SJSA1 (cell line): ENCODE measurements around the gene MMP15. TPM values are rescaled to one million over a fixed set of nuclear protein-coding genes. Genes with fewer than 3 reads are reported as not detected.

ENCODE experiments used
- DNase-seq, 2 experiments: peaks; one replicate each; pipeline ENCODE4 v3.0.0-alpha.2; 2015 to 2020; ENCODE audit warnings: low spot score in 2 of 2, low read depth in 1 of 2
- H3K27ac ChIP-seq: fragments of 250-450 bp; sonication (Bioruptor Pico); 2 replicates; pipeline ENCODE4 v1.5.1; 2020; ENCODE audit warnings: mild to moderate bottlenecking, moderate library complexity
- H3K27me3 ChIP-seq: fragments of 250-450 bp; sonication (Bioruptor Pico); replicated peaks from 2 replicates; pipeline ENCODE4 v1.5.1; 2020; ENCODE audit warnings: mild to moderate bottlenecking, moderate library complexity
- H3K36me3 ChIP-seq: fragments of 250-450 bp; sonication (Bioruptor Pico); 2 replicates; pipeline ENCODE4 v1.5.1; 2020; ENCODE audit warnings: mild to moderate bottlenecking
- H3K4me1 ChIP-seq: fragments of 250-450 bp; sonication (Bioruptor Pico); replicated peaks from 2 replicates; pipeline ENCODE4 v1.6.1; 2021; ENCODE audit warnings: mild to moderate bottlenecking
- H3K4me3 ChIP-seq: fragments of 250-450 bp; sonication (Bioruptor Pico); 2 replicates; pipeline ENCODE4 v1.5.1; 2020; ENCODE audit warnings: mild to moderate bottlenecking
- H3K9me3 ChIP-seq: fragments of 250-450 bp; sonication (Bioruptor Pico); replicated peaks from 2 replicates; pipeline ENCODE4 v1.5.1; 2020; ENCODE audit warnings: mild to moderate bottlenecking
- total RNA-seq: library from RNA; depleted of rRNA; stranded (reverse); fragments of >200 nt; shearing (Covaris generic); gene quantifications from 2 replicates; pipeline ENCODE4 v1.2.3, GENCODE V29; 2014

Gene MMP15
- total RNA-seq, 1 experiment from 2014 or later, result 1.9 TPM

DNA sequence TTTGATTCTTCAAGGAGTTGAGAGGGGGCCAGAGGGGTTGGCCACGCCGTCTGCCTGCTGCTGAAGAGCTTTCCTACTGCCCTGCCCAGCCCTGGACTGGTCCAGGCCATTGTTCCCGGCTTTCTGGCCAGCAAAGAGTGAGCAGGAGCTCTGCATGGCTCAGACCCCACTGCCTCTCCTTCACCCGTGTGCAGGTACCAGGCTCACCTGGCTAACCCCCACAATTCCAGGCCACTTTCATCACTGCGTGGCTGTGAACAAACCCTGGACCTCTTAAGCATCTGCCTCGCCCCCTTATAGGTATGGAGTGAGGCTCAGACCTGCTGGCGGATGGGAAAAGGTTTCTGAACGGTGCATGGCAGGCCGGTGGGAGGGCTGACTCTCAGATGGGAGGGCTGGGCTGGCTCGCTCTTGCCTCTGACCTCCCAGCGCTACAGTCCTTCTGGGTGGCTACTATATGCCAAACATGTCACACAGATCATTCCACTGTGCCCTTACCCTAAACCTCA lies 33.9 kb upstream of the MMP15 start:
- H3K36me3 ChIP-seq, result peaks cover 31% of the 10 kb centered on the region
- H3K4me1 ChIP-seq, result peaks cover 28% of the 10 kb centered on the region
- H3K27ac ChIP-seq, result no peak overlapping the region
- no peak for DNase-seq
- no peaks in the 10 kb centered on the region for H3K27me3 ChIP-seq
- H3K4me3 ChIP-seq, result no peak overlapping the region
- H3K9me3 ChIP-seq, result no peaks in the 10 kb centered on the region

DNA sequence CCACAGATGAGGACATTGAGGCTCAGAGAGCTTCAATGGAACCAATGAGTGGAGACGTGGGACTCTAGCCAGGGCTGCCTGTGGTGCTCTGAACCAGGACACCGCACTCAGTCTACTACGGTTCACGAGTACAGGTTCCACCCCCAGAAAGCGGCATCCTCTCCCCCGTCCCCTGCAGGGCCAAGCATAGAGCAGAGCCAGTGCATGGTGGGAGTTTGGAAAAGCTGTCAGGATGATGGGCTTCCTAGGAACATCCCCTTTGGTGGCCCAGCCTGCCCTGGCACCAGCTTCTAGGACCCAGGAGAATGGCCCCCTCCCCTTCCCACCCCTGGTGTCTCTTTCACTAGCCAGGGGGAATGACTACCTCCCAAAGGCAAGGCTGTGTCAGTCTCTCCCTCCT lies 33.5 kb upstream of the MMP15 start:
- H3K27me3 ChIP-seq, result no peaks in the 10 kb centered on the region
- H3K4me3 ChIP-seq, result no peak overlapping the region
- peaks cover 35% of the 10 kb centered on the region for H3K36me3 ChIP-seq
- H3K4me1 ChIP-seq, result peaks cover 28% of the 10 kb centered on the region
- H3K9me3 ChIP-seq, result no peaks in the 10 kb centered on the region
- no peak overlapping the region for H3K27ac ChIP-seq
- DNase-seq, result no peak

DNA sequence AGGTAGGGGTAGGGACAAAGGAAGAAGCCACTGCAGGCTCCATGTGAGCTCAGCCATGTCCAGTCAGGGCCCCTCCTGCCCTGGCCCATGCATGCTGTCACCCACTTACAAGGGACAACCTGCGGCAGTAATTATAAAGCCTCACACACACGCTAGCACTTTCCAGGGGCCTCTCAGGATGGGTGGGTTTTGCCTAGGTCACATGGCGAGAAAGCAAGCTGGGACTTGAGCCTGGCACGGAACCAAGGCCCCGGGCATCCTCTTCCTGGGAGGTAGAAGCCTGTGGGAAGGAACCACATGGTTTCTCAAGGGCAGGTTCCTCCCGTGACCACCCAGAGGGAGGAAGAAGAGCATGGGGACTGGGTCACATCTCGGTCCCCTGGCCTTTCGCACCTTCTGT lies 32.1 kb upstream of the MMP15 start:
- H3K36me3 ChIP-seq, result peaks cover 46% of the 10 kb centered on the region
- peak; percentile 73 for DNase-seq
- no peaks in the 10 kb centered on the region for H3K27me3 ChIP-seq
- H3K27ac ChIP-seq, result no peak overlapping the region
- no peaks in the 10 kb centered on the region for H3K9me3 ChIP-seq
- H3K4me3 ChIP-seq, result no peak overlapping the region
- peaks cover 28% of the 10 kb centered on the region for H3K4me1 ChIP-seq

DNA sequence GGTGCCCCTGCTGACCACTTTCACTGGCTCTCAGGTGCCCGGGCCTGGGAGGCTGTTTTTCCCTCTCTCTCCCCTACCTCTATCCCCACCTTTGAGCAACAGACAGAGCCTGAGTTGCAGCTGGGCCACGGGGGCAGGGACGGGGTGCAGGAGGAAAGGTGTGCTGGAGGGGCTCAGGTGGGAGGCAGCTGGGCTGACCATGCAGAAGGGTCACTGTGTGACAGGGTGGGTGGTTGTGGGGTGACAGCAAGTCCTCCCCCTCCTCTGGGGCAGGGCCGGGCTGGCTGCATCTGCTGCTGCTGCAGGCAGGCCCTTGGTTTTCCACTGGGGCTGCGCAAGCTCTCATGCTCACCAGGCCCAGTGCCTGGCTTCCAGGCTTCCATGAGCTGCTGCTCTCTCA lies 31.7 kb upstream of the MMP15 start:
- Histone ChIP-seq H3K4me3 (no peak overlapping the region), H3K4me1 (peaks cover 31% of the 10 kb centered on the region), H3K27ac (no peak overlapping the region), H3K27me3 (no peaks in the 10 kb centered on the region), H3K9me3 (no peaks in the 10 kb centered on the region), H3K36me3 (peaks cover 46% of the 10 kb centered on the region)
- no peak for DNase-seq

DNA sequence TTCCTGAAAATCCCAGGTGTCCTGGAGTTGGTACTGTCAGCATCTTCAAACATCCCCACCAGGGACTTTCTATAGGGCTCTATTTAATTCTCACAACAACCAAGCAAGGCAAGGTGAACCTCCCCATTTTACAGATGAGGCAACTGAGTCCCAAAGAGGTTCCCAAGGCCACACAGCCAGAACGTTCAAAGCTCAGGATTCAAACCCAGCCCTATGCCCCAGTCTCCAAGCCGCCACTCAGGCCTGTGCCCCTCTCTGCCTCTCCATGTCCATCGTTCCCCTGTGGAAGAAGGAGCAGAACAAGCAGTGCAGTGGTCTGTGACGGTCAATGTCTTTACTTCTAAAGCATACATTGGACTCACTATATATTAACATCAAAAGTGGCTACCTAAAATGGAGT lies 31.2 kb upstream of the MMP15 start:
- peaks cover 36% of the 10 kb centered on the region for H3K4me1 ChIP-seq
- H3K9me3 ChIP-seq, result no peaks in the 10 kb centered on the region
- H3K27me3 ChIP-seq, result no peaks in the 10 kb centered on the region
- peaks cover 46% of the 10 kb centered on the region for H3K36me3 ChIP-seq
- no peak overlapping the region for H3K27ac ChIP-seq
- no peak for DNase-seq
- no peak overlapping the region for H3K4me3 ChIP-seq

DNA sequence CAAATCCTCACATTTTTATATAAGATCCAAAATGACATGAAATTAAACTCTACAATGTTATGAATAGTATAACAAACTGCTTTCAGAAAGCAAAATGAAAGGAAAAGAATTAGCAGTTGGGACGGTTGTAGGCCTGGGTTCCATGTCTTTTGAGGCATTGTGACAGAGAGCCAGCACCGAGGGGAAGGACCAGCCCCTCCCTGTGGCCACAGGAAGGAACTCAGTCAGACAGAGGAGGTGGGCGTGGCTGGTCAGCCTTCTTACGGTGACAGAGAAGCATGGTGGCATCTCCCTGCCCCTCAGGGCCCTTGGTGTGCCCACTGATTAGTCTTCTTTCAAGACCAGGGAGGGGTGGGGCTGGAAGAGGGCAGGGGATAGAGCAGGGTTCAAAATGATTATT lies 30.8 kb upstream of the MMP15 start:
- peak; percentile 54 to 76 for DNase-seq
- Histone ChIP-seq H3K36me3 (peaks cover 47% of the 10 kb centered on the region), H3K9me3 (no peaks in the 10 kb centered on the region), H3K4me1 (peaks cover 40% of the 10 kb centered on the region), H3K4me3 (no peak overlapping the region), H3K27ac (no peak overlapping the region), H3K27me3 (no peaks in the 10 kb centered on the region)

DNA sequence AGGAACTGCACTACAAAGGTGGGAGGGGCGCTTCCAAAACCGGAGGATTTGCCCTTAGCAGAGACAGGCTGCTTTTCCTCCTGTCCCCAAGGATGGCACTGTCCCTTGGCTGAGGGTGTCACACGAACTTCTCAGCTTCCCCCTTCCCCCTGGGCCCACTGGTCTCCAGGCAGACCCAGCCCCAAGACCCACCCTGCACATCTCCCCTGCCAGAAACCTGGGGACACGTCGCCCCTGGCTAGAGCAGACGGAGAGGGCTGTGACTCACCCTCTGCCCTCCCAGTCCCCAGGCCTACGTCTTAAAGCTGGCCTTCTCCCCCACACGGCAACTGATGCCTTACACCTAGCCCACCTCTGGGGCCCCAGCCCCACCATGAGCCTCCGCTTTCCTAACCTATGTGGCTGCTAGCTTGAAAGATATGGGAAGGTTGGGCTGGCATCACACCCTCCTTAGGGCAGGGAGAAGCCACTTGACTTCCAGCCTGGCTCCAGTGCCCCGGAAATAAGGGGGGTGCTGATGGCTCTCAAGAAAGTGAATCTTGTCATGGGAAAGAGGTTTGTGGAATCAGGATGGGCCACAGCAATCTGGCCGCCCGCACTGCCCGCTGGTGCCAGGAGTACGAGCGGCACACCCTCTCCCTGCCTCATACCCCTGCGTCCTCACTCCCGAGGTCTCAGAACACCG lies 29.7 kb upstream of the MMP15 start:
- Histone ChIP-seq H3K4me3 (no peak overlapping the region), H3K27ac (no peak overlapping the region), H3K4me1 (peaks cover 47% of the 10 kb centered on the region), H3K27me3 (no peaks in the 10 kb centered on the region), H3K36me3 (peaks cover 52% of the 10 kb centered on the region), H3K9me3 (no peaks in the 10 kb centered on the region)
- DNase-seq, result no peak

DNA sequence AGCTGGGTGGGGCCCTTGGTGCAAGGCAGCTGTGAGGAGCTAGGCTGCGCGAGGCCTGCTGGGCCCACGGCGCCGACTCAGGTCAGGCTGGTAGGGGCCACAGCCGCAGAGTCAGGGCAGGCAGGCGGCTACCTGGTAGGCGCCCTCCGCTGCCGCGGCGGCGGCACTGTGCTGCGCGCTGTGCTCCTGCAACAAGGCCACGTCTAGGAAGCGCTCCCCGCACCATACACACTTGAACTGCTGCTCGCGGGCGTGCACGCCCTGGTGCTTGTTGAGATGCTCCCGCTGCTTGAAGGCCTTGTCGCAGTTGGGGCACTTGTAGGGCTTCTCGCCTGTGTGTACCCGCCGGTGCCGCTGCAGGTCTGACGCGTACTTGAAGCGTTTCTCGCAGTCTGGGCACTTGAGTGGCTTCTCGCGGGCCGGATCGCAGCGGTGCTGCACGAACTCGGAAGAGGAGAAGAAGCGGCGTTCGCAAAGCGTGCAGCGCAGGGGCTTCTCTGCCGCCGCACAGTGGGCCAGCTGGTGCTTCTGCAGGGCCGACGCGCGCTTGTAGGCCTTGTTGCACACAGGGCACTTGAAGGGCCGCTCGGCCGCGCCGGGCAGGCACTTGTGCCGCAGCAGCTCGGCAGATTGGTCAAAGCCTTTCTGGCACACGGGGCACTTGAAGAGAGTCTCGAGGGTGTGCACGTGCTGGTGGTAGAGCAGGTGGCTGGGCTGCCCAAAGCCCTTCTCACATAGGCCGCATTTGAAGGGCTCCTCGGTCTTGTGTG lies 29.0 kb upstream of the MMP15 start:
- H3K27me3 ChIP-seq, result no peaks in the 10 kb centered on the region
- peaks cover 52% of the 10 kb centered on the region for H3K36me3 ChIP-seq
- DNase-seq, result no peak
- H3K27ac ChIP-seq, result no peak overlapping the region
- H3K4me3 ChIP-seq, result no peak overlapping the region
- peaks cover 49% of the 10 kb centered on the region for H3K4me1 ChIP-seq
- no peaks in the 10 kb centered on the region for H3K9me3 ChIP-seq

DNA sequence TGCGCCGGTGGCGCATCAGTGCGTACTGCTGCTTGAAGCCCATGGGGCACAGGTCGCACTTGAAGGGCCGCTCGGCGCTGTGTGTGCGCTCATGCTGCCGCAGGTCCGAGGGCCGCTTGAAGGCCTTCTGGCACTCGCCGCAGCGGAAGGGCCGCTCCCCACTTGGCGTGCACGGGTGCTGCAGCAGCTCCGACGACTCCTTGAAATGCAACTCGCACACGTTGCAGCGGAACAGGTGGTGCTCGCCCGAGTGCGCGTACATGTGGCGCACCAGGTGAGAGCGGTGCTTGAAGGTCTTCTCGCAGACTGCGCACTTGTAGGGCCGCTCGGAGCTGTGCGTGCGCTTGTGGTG lies 28.4 kb upstream of the MMP15 start:
- H3K27me3 ChIP-seq, result no peaks in the 10 kb centered on the region
- no peak overlapping the region for H3K27ac ChIP-seq
- H3K36me3 ChIP-seq, result peaks cover 52% of the 10 kb centered on the region
- peaks cover 54% of the 10 kb centered on the region for H3K4me1 ChIP-seq
- H3K9me3 ChIP-seq, result no peaks in the 10 kb centered on the region
- no peak overlapping the region for H3K4me3 ChIP-seq
- no peak for DNase-seq

DNA sequence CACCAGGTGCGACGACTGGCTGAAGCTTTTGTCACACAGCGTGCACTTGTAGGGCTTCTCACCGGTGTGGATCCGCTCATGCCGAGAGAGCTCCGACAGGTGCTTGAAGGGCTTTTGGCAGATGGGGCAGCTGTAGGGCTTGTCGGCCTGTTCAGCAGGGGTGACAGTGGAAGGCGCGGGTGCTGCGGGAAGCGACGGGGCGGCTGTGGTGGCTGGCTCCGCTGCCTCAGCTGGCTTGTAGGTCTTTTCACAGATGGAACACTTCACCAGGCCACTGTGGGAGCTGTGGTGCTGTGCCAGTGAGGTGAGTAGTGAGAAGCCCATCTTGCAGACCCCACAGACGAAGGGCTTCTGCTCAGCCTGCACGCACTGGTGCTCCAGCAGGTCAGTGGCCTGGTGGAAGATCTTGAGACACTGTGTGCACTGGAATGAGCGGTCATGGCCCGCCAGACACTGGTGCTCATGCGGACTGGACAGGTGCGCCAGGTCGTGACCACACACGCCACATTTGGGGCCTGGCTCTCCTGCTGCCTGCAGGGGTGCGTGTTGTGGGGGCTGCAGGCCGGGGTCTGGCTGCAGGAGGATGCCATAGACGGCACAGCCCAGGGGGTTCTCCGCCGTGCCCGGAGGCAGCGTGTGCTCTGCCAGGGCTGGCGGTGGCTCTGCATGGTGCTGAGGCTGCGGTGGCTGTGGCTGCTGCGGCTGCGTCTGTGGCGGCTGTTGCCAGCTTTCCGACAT lies 27.9 kb upstream of the MMP15 start:
- no peaks in the 10 kb centered on the region for H3K27me3 ChIP-seq
- DNase-seq, result no peak

DNA sequence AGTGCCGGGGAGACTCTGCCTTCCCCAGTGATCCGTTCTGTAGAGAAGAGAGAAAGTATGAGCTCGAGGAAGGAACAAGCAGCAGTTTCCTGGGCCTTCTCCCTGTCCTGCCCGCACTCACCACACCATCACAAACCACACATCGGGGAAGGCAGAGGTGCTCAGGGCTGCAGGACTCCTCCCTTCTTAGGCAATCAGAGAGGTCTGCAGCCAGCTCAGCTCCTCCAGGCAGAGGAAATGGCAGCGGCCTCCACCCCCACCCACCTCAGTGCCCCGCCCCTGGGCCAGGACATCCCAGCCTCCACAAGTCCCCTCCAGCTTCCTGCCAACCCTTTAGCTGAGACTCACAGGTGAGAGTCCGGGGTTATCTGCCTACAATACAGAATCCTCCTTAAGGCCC lies 27.1 kb upstream of the MMP15 start:
- H3K9me3 ChIP-seq, result no peaks in the 10 kb centered on the region
- H3K4me1 ChIP-seq, result peaks cover 46% of the 10 kb centered on the region
- H3K4me3 ChIP-seq, result no peak overlapping the region
- H3K27me3 ChIP-seq, result no peaks in the 10 kb centered on the region
- peaks cover 65% of the 10 kb centered on the region for H3K36me3 ChIP-seq
- H3K27ac ChIP-seq, result no peak overlapping the region
- DNase-seq, result no peak

More for the DNA sequence above, 27.9 kb upstream of the MMP15 start:
- no peak overlapping the region for H3K4me3 ChIP-seq
- H3K9me3 ChIP-seq, result no peaks in the 10 kb centered on the region
- H3K27ac ChIP-seq, result no peak overlapping the region
- peaks cover 57% of the 10 kb centered on the region for H3K36me3 ChIP-seq
- peaks cover 54% of the 10 kb centered on the region for H3K4me1 ChIP-seq

DNA sequence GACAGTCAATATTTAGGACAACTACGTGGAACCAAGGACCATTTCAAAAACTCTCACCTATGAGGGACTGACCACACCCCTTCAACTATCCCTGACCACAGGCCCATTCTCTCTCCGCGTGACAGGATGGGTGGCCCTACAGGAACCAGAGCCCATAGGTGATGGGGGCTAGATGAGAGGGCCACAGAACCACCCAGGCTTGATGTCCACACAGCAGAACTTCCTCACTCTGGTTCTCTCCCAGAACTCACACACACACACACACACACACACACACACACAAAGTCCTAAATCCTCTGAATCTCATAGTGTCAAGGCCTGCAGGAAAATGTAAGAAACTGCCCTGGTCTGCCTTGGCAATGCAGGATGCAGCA lies 26.6 kb upstream of the MMP15 start:
- DNase-seq, result no peak
- Histone ChIP-seq H3K36me3 (peaks cover 64% of the 10 kb centered on the region), H3K4me1 (peaks cover 42% of the 10 kb centered on the region), H3K9me3 (no peaks in the 10 kb centered on the region), H3K27ac (0 out of 2 replicates have a peak overlapping the region, but pooled peaks have one; percentile 60), H3K4me3 (no peak overlapping the region; the same call in 1 of the 2 replicates), H3K27me3 (no peaks in the 10 kb centered on the region)

DNA sequence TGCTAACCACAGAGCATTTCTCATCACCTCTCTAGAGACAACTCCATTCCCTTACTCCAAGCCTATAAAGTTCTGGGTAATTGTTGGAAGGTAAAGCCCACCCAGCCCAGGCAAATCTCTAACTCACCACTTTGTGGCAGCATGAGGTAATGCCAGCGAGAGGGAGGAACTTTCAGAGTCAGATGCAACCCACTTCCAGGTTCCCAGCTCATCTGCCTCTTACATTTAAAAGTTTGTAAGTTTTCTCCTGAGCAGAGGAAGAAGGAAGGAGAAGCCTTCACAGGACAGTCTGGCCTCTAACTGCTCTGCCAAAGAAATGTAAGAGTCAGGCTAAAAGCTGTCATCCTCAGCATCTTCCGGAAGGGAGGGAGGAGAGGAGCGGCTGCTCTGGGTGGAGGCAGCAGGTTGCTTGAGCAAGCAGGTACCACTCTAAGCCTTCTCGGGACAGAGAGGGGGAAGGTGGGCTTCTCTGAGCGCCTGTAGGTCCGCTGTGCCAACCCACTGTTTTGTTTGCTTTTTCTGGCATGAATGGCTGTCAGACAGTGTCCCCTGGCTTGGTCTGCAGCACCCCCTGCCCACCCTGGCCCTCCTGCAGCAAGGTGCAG lies 26.1 kb upstream of the MMP15 start:
- Histone ChIP-seq H3K4me3 (peak overlapping the region; percentile 89), H3K9me3 (no peaks in the 10 kb centered on the region), H3K4me1 (peaks cover 37% of the 10 kb centered on the region), H3K36me3 (peaks cover 64% of the 10 kb centered on the region), H3K27me3 (no peaks in the 10 kb centered on the region), H3K27ac (peak overlapping the region; percentile 60)
- peak in 1 of 2 experiments; percentile 42 for DNase-seq
